ENCODE data around the gene DMTF1. TPM values are rescaled to one million over a fixed set of nuclear protein-coding genes. Genes with fewer than 3 reads are reported as not detected.
A peak's percentile ranks its signal among the peaks of the same experiment; 100 is the strongest.

The DMTF1 gene
- total RNA-seq, 4 donors from 2014 or later, result 125 to 174 (median 146) TPM

GRCh38 chr7:87144173-87144657, 8.0 kb upstream of the DMTF1 start:
- no peaks in the 10 kb centered on the region for H3K27me3 ChIP-seq
- no peaks in the 10 kb centered on the region for H3K36me3 ChIP-seq
- no peak overlapping the region for H3K4me3 ChIP-seq (replicated peaks in 1 of 3)
- WGBS, 2 donors, result 68 to 82% methylated on average over 2 of the region's 2 CpGs
- H3K27ac ChIP-seq, result no peak overlapping the region
- TF ChIP-seq CTCF (IDR thresholded peaks at IDR 0.05) (no peak), POLR2A (IDR thresholded peaks at IDR 0.05) (no peak)
- intact Hi-C loops (cut with DNase I), result no loop called here
- peaks cover 3 to 6% of the 10 kb centered on the region in 2 donors for H3K4me1 ChIP-seq
- no peak for DNase-seq
- H3K9me3 ChIP-seq, result no peaks in the 10 kb centered on the region

- H3K36me3 ChIP-seq, result no peaks in the 10 kb centered on the region
- no peaks in the 10 kb centered on the region for H3K9me3 ChIP-seq
- no peak overlapping the region for H3K27ac ChIP-seq
- H3K4me1 ChIP-seq, result peaks cover 3 to 13% of the 10 kb centered on the region in 2 donors
- intact Hi-C loops (cut with DNase I), result loop anchor here (5.0 kb wide), 1 partner anchor 210 kb away; no protein-coding TSS in a partner anchor
- 85 to 87% methylated on average over 15 to 25 of the region's 25 CpGs for WGBS, 2 donors
- no peak overlapping the region for H3K4me3 ChIP-seq (replicated peaks in 1 of 3)
- no peaks in the 10 kb centered on the region for H3K27me3 ChIP-seq
- TF ChIP-seq CTCF (IDR thresholded peaks at IDR 0.05) (no peak), POLR2A (IDR thresholded peaks at IDR 0.05) (no peak)
- no peak for DNase-seq
Observed at GRCh38 chr7:87146740-87147386, 5.4 kb upstream of the DMTF1 start.

- intact Hi-C loops (cut with DNase I), result loop anchor here (5.0 kb wide), 1 partner anchor 210 kb away; no protein-coding TSS in a partner anchor
- no peak overlapping the region for H3K27ac ChIP-seq
- no peak for DNase-seq
- no peaks in the 10 kb centered on the region for H3K36me3 ChIP-seq
- no peaks in the 10 kb centered on the region for H3K27me3 ChIP-seq
- no peak overlapping the region for H3K4me3 ChIP-seq (replicated peaks in 1 of 3)
- no peaks in the 10 kb centered on the region for H3K9me3 ChIP-seq
- no peak for TF ChIP-seq POLR2A (IDR thresholded peaks at IDR 0.05)
- no peak for TF ChIP-seq CTCF (IDR thresholded peaks at IDR 0.05)
- 88% methylated on average over 7 of the region's 7 CpGs for WGBS, 2 donors
- peaks cover 3 to 13% of the 10 kb centered on the region in 2 donors for H3K4me1 ChIP-seq
Observed at GRCh38 chr7:87147500-87147899, 4.8 kb upstream of the DMTF1 start.

GRCh38 chr7:87148332-87148955, 3.8 kb upstream of the DMTF1 start:
- TF ChIP-seq POLR2A (IDR thresholded peaks at IDR 0.05), result no peak
- TF ChIP-seq CTCF (IDR thresholded peaks at IDR 0.05), result peak; percentile 22 to 89 (median 52)
- Histone ChIP-seq H3K4me3 (replicated peaks in 1 of 3) (no peak overlapping the region), H3K36me3 (no peaks in the 10 kb centered on the region), H3K4me1 (peaks cover 4 to 13% of the 10 kb centered on the region in 2 donors), H3K27ac (peak overlapping the region in 1 of 3 donors; percentile 58), H3K27me3 (no peaks in the 10 kb centered on the region), H3K9me3 (no peaks in the 10 kb centered on the region)
- intact Hi-C loops (cut with DNase I), result loop anchor here (5.0 kb wide), 1 partner anchor 211 kb away; no protein-coding TSS in a partner anchor
- WGBS, 2 donors, result 18% methylated on average over 1 of the region's 1 CpG
- no peak for DNase-seq
